Endothelial cell of umbilical vein (primary cell): Measurements from ENCODE around the gene FAM234B. TPM values are rescaled to one million over a fixed set of nuclear protein-coding genes. Genes with fewer than 3 reads are reported as not detected.

Source experiments
- BruUV-seq: library from RNA; stranded (reverse); fragments of 400-500 nt; replicated peaks from 2 replicates; lab custom pipeline; 2021; lab: Mats Ljungman, UMichigan
- CTCF ChIA-PET: fragments of 300-600, 350-600 bp; sonication (Branson Sonifier 250); formaldehyde crosslinking; loops from one replicate; lab custom pipeline; 2021; ENCODE audit warnings: antibody characterized with exemption, inconsistent platforms; lab: Charles Lee
- POLR2A ChIA-PET: fragments of 300-600, 350-600 bp; sonication (Branson Sonifier 250); formaldehyde crosslinking; loops from one replicate; lab custom pipeline; 2021; ENCODE audit warnings: antibody characterized with exemption, inconsistent platforms; lab: Charles Lee
- DNase-seq: peaks from one replicate; pipeline ENCODE4 v3.0.0-alpha.2; 2011; ENCODE audit warnings: low read depth, low spot score
- FAIRE-seq: peaks from 2 replicates; lab custom pipeline; 2011; peaks lifted over from hg19 to GRCh38; lab: Jason Lieb, UNC
- H2AFZ ChIP-seq: 2 replicates; pipeline ENCODE4 v1.6.0; 2012; ENCODE audit warnings: low read depth, low read length, control low read depth, inconsistent platforms
- H3K27ac ChIP-seq: 2 replicates; pipeline ENCODE4 v1.5.1; 2011; ENCODE audit warnings: low read depth, mild to moderate bottlenecking, control low read depth, low read length, moderate library complexity; ENCODE audit not compliant: insufficient read depth
- H3K27me3 ChIP-seq, 2 experiments: 2 replicates each; pipeline versions ENCODE4 v1.6.0 to v1.6.1; 2011; ENCODE audit warnings: low read length in 2 of 2, mixed read lengths in 1 of 2; ENCODE audit not compliant: control insufficient read depth in 2 of 2, insufficient read depth in 2 of 2
- H3K36me3 ChIP-seq, 2 experiments: 2 replicates in 1 of 2; 3 replicates in 1 of 2; pipeline ENCODE4 v1.5.1; 2011; ENCODE audit warnings: low read length in 2 of 2, mild to moderate bottlenecking in 1 of 2, moderate library complexity in 1 of 2; ENCODE audit not compliant: control insufficient read depth in 2 of 2, insufficient read depth in 2 of 2; ENCODE audit errors: extremely low read depth in 1 of 2
- H3K4me1 ChIP-seq: 3 replicates; pipeline ENCODE4 v1.5.1; 2011; ENCODE audit warnings: mild to moderate bottlenecking, low read length; ENCODE audit not compliant: control insufficient read depth, insufficient read depth; ENCODE audit errors: extremely low read depth
- H3K4me2 ChIP-seq: 2 replicates; pipeline ENCODE4 v1.6.1; 2011; ENCODE audit warnings: low read length, control low read depth, mixed read lengths; ENCODE audit not compliant: insufficient read depth
- H3K4me3 ChIP-seq, 3 experiments: fragments of 200-600 bp in 1 of 3; sonication (generic), shearing (Covaris generic) in 1 of 3; replicated peaks in 1 of 3; 2 replicates each; pipeline ENCODE4 v1.5.1; 2011 to 2016; ENCODE audit warnings: control low read depth in 3 of 3, low read length in 3 of 3, mild to moderate bottlenecking in 2 of 3, inconsistent platforms in 1 of 3, low read depth in 1 of 3, moderate library complexity in 1 of 3; ENCODE audit not compliant: insufficient read depth in 1 of 3
- H3K79me2 ChIP-seq: 2 replicates; pipeline ENCODE4 v1.6.0; 2012; ENCODE audit warnings: low read length, inconsistent platforms; ENCODE audit not compliant: control insufficient read depth, insufficient read depth
- H3K9ac ChIP-seq: replicated peaks from 2 replicates; pipeline ENCODE3; 2011; ENCODE audit warnings: low read length, control low read depth; ENCODE audit not compliant: insufficient read depth; ENCODE audit errors: extremely low read depth
- H3K9me1 ChIP-seq: replicated peaks from 3 replicates; pipeline ENCODE4 v1.6.0; 2011; ENCODE audit warnings: mild to moderate bottlenecking, low read length; ENCODE audit not compliant: control insufficient read depth, insufficient read depth; ENCODE audit errors: extremely low read depth
- H3K9me3 ChIP-seq: replicated peaks from 2 replicates; pipeline ENCODE4 v1.5.1; 2012; ENCODE audit warnings: low read length, inconsistent platforms; ENCODE audit not compliant: control insufficient read depth, insufficient read depth
- H4K20me1 ChIP-seq: replicated peaks from 2 replicates; pipeline ENCODE3; 2011; ENCODE audit warnings: mild to moderate bottlenecking, low read length; ENCODE audit not compliant: control insufficient read depth, insufficient read depth; ENCODE audit errors: extremely low read depth
- CTCF ChIP-seq, 2 donors: IDR thresholded peaks; 1 replicate in 1 of 2; 2 replicates in 1 of 2; pipeline ENCODE4 v1.5.1; 2011; ENCODE audit warnings: low read length in 2 of 2, mild to moderate bottlenecking in 2 of 2, moderate library complexity in 2 of 2, control low read depth in 1 of 2, inconsistent platforms in 1 of 2, low read depth in 1 of 2; ENCODE audit not compliant: insufficient read depth in 1 of 2; ENCODE audit errors: extremely low read depth in 1 of 2
- EZH2 ChIP-seq: IDR thresholded peaks from 2 replicates; pipeline ENCODE4 v1.6.1; 2012; ENCODE audit warnings: borderline replicate concordance, low read depth, mild to moderate bottlenecking, moderate library complexity, low read length, inconsistent platforms; ENCODE audit not compliant: severe bottlenecking
- FOS ChIP-seq: IDR thresholded peaks from 2 replicates; pipeline ENCODE4 v1.6.1; 2011; ENCODE audit warnings: mild to moderate bottlenecking, low read length, moderate library complexity, borderline replicate concordance; ENCODE audit not compliant: insufficient read depth
- GATA2 ChIP-seq: IDR thresholded peaks from 2 replicates; pipeline ENCODE4 v1.7.0; 2011; ENCODE audit warnings: low read depth, mild to moderate bottlenecking, moderate library complexity, mixed read lengths, low read length; ENCODE audit not compliant: insufficient read length, insufficient read depth
- JUN ChIP-seq: IDR thresholded peaks from 2 replicates; pipeline ENCODE4 v1.6.1; 2011; ENCODE audit warnings: borderline replicate concordance, low read depth; ENCODE audit not compliant: insufficient read length, insufficient read depth
- MYC ChIP-seq: IDR thresholded peaks from one replicate; pipeline ENCODE4 v1.6.1; 2011; ENCODE audit warnings: mild to moderate bottlenecking, low read depth, low read length
- POLR2A ChIP-seq: IDR thresholded peaks from 2 replicates; pipeline ENCODE4 v1.6.1; 2012; ENCODE audit warnings: low read depth, mild to moderate bottlenecking, control low read depth, low read length
- POLR2AphosphoS5 ChIP-seq: IDR thresholded peaks from 2 replicates; pipeline ENCODE4 v1.6.1; 2012; ENCODE audit warnings: low read depth, mild to moderate bottlenecking, control low read depth, low read length, moderate library complexity; ENCODE audit not compliant: insufficient read depth
- dilution Hi-C: fragments of 300-500 bp; cut with MboI; formaldehyde crosslinking; loops from one replicate; pipeline ENCODE4 v1.15.0; 2019; ENCODE audit warnings: low sequenced_read_pairs; ENCODE audit not compliant: extremely low pct_ligation_motif_present
- intact Hi-C: fragments of 100-400 bp; cut with micrococcal nuclease; formaldehyde crosslinking; loops from one replicate; pipeline ENCODE4 v1.10.0; 2022
- polyA plus RNA-seq, 4 experiments: library from polyadenylated mRNA; depleted of rRNA in 3 of 4; stranded (reverse) in 3 of 4; unstranded in 1 of 4; fragments of >200 nt; gene quantifications; 2 replicates each; pipeline versions ENCODE4 v1.2.1 to v1.2.3, GENCODE V29; 2011 to 2012; ENCODE audit warnings: missing spikeins in 1 of 4
- total RNA-seq: library from RNA; stranded (reverse); gene quantifications from 2 replicates; pipeline ENCODE4 v1.2.3, GENCODE V29; 2021
- TF ChIP-seq, protein P1 (sequence below): IDR thresholded peaks from 2 replicates; pipeline ENCODE4 v1.6.1; 2011; ENCODE audit not compliant: insufficient read depth, insufficient read length

FAM234B gene
- total and polyA plus RNA-seq, 2 donors (not counting 3 experiments of a cell fraction or from before 2014, with no cell fraction given), result 4.9 to 13.2 TPM

- Histone ChIP-seq H3K79me2 (no peaks in the 10 kb centered on the region), H2AFZ (no peak overlapping the region), H3K4me1 (no peaks in the 10 kb centered on the region), H3K9ac (no peak overlapping the region), H3K9me3 (no peaks in the 10 kb centered on the region), H3K4me3 (no peak overlapping the region), H3K27ac (no peak overlapping the region), H3K36me3 (peaks cover 3 to 10% of the 10 kb centered on the region in 2 experiments), H3K9me1 (no peaks in the 10 kb centered on the region), H4K20me1 (no peaks in the 10 kb centered on the region), H3K4me2 (no peak overlapping the region), H3K27me3 (no peaks in the 10 kb centered on the region)
- ChIA-PET POLR2A (no interaction called here), CTCF (interaction anchor here (1.1 to 1.2 kb wide), 2 partner anchors 9 to 11 kb away, joined by 3 to 4 read pairs; no protein-coding TSS in a partner anchor)
- TF ChIP-seq, protein P1, sequence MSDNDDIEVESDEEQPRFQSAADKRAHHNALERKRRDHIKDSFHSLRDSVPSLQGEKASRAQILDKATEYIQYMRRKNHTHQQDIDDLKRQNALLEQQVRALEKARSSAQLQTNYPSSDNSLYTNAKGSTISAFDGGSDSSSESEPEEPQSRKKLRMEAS, result no peak
- no peak for TF ChIP-seq POLR2AphosphoS5
- TF ChIP-seq JUN, result no peak
- no peak for TF ChIP-seq CTCF (IDR thresholded peaks at IDR 0.05; ENCODE audit: extremely low read depth in 1 of 2, insufficient read depth in 1 of 2, low read depth in 1 of 2, low read length in 2 of 2)
- no peak for TF ChIP-seq GATA2
- TF ChIP-seq FOS, result no peak
- TF ChIP-seq MYC, result no peak
- TF ChIP-seq POLR2A, result no peak
- no peak for TF ChIP-seq EZH2
- BruUV-seq, result no TSS peak
- dilution Hi-C loops (no loop called here), intact Hi-C loops (no loop called here)
- no peak for DNase-seq
- no peak for FAIRE-seq
Observed at GRCh38 chr12:13071305-13072280, 27.4 kb downstream of the FAM234B start.
